ENCODE results near the gene DPYD. TPM values are rescaled to one million over a fixed set of nuclear protein-coding genes. Genes with fewer than 3 reads are reported as not detected.

DPYD gene
- total and polyA plus RNA-seq, 2 donors from 2014 or later: 4.9 to 41.6 TPM

DNA sequence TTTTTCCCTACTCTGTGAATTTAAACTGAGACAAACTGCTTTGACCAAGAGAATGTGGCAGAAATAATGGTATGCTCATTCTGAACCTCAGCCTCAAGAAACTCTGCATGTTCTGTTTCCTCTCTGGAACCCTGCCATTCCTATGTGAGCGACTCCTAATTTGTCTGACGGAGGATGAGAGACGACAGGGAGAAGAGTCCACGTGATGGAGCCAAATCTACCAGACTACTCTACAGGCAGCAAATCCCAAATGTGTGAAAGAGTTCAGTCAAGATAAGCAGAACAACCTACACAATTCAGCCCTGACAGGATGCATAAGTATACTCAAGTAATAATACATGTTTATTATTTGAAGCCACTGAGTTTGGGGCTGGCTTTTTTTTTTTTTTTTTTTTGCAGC, 153.5 kb downstream of the DPYD start:
- Histone ChIP-seq H3K4me1 (ENCODE audit: control insufficient read depth in 2 of 3, insufficient read depth in 2 of 3, low read depth in 1 of 3, low read length in 3 of 3) (no peaks in the 10 kb centered on the region), H3K36me3 (ENCODE audit: control insufficient read depth in 2 of 3, insufficient read depth in 3 of 3, low read length in 3 of 3) (no peaks in the 10 kb centered on the region), H3K9ac (ENCODE audit: low read length in 3 of 3) (no peak overlapping the region), H3K27ac (ENCODE audit: low read depth in 2 of 2, low read length in 2 of 2) (no peak overlapping the region), H3K27me3 (ENCODE audit: control insufficient read depth, insufficient read depth, low read length) (no peaks in the 10 kb centered on the region), H3K4me3 (ENCODE audit: low read length in 3 of 3) (no peak overlapping the region), H3K9me3 (ENCODE audit: control insufficient read depth in 2 of 3, insufficient read depth in 1 of 3, low read length in 3 of 3) (no peaks in the 10 kb centered on the region)
- TF ChIP-seq, protein P1, sequence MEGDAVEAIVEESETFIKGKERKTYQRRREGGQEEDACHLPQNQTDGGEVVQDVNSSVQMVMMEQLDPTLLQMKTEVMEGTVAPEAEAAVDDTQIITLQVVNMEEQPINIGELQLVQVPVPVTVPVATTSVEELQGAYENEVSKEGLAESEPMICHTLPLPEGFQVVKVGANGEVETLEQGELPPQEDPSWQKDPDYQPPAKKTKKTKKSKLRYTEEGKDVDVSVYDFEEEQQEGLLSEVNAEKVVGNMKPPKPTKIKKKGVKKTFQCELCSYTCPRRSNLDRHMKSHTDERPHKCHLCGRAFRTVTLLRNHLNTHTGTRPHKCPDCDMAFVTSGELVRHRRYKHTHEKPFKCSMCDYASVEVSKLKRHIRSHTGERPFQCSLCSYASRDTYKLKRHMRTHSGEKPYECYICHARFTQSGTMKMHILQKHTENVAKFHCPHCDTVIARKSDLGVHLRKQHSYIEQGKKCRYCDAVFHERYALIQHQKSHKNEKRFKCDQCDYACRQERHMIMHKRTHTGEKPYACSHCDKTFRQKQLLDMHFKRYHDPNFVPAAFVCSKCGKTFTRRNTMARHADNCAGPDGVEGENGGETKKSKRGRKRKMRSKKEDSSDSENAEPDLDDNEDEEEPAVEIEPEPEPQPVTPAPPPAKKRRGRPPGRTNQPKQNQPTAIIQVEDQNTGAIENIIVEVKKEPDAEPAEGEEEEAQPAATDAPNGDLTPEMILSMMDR (IDR thresholded peaks at IDR 0.05; ENCODE audit: borderline replicate concordance, extremely low read depth, insufficient read depth): no peak
- DNase-seq (no peak), FAIRE-seq (no peak)
- intact Hi-C loops (cut with DNase I): no loop called here

DNA sequence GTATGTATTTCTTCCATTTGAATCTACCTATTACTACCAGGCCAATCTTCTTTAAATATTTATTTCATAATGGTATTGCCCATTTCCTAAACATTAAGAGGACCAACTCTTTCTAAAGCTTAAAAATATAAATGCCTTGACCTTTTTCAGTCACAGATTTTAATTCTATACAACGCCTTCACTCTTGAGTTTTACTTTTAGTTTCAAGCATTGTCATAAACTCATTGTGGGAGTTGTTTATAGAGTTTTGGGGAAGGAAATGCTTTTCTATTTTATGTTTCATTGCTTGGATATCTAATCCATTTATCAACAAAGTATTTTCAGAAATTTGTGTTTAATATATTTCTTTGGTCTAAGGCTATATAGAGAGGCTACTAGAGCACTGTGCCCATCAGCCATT, 155.8 kb downstream of the DPYD start:
- TF ChIP-seq, protein P1 (IDR thresholded peaks at IDR 0.05; ENCODE audit: borderline replicate concordance, extremely low read depth, insufficient read depth): no peak
- Histone ChIP-seq H3K9ac (ENCODE audit: low read length in 3 of 3) (no peak overlapping the region), H3K27me3 (ENCODE audit: control insufficient read depth, insufficient read depth, low read length) (no peaks in the 10 kb centered on the region), H3K27ac (ENCODE audit: low read depth in 2 of 2, low read length in 2 of 2) (no peak overlapping the region), H3K4me1 (ENCODE audit: control insufficient read depth in 2 of 3, insufficient read depth in 2 of 3, low read depth in 1 of 3, low read length in 3 of 3) (no peaks in the 10 kb centered on the region), H3K4me3 (ENCODE audit: low read length in 3 of 3) (no peak overlapping the region), H3K36me3 (ENCODE audit: control insufficient read depth in 2 of 3, insufficient read depth in 3 of 3, low read length in 3 of 3) (no peaks in the 10 kb centered on the region), H3K9me3 (ENCODE audit: control insufficient read depth in 2 of 3, insufficient read depth in 1 of 3, low read length in 3 of 3) (peaks cover 0 to 2% (median 0%) of the 10 kb centered on the region in 3 donors)
- DNase-seq: no peak
- intact Hi-C loops (cut with DNase I): no loop called here
- no peak for FAIRE-seq

DNA sequence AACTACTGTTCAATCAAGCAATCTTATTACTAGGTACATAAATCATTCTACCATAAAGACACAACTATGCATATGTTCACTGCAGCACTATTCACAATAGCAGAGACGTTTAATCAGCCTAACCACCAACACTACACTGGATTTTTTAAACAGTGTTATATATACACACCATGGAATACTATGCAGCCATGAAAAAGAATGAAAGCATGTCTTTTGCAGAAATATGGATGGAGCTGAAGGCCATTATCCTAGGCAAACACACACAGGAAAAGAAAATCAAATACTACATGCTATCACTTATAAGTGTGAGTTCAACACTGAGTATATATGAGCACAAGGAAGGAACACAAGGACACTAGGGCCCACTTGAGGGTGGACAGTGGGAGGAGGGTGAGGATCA, 159.2 kb downstream of the DPYD start:
- no peaks in the 10 kb centered on the region for H3K36me3 ChIP-seq (ENCODE audit: control insufficient read depth in 2 of 3, insufficient read depth in 3 of 3, low read length in 3 of 3)
- H3K9ac ChIP-seq (ENCODE audit: low read length in 3 of 3): no peak overlapping the region
- FAIRE-seq (no peak), DNase-seq (no peak)
- H3K4me3 ChIP-seq (ENCODE audit: low read length in 3 of 3): no peak overlapping the region
- H3K27me3 ChIP-seq (ENCODE audit: control insufficient read depth, insufficient read depth, low read length): no peaks in the 10 kb centered on the region
- TF ChIP-seq, protein P1 (IDR thresholded peaks at IDR 0.05; ENCODE audit: borderline replicate concordance, extremely low read depth, insufficient read depth): no peak
- H3K4me1 ChIP-seq (ENCODE audit: control insufficient read depth in 2 of 3, insufficient read depth in 2 of 3, low read depth in 1 of 3, low read length in 3 of 3): no peaks in the 10 kb centered on the region
- no peak overlapping the region for H3K27ac ChIP-seq (ENCODE audit: low read depth in 2 of 2, low read length in 2 of 2)
- peaks cover 0 to 2% (median 0%) of the 10 kb centered on the region in 3 donors for H3K9me3 ChIP-seq (ENCODE audit: control insufficient read depth in 2 of 3, insufficient read depth in 1 of 3, low read length in 3 of 3)
- intact Hi-C loops (cut with DNase I): no loop called here

DNA sequence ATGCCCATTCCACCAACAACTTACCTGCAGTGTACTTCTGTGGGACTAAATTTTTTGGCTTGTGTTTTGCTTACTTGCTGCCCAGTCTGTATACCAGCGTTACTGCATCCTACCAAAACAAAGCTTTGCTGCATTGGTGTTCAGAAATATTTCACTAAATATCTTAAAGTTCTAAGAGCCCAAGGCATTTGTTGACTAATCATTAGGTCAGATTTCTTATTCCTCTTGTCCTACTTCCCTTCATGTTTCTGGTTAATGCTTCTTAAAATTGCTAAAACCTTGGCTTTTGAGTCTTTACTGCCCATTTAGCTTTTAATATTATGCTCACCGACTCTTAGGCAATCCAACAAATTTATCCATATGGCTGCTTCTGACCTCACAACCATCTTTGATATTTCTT, 161.8 kb downstream of the DPYD start:
- Histone ChIP-seq H3K27ac (ENCODE audit: low read depth in 2 of 2, low read length in 2 of 2) (no peak overlapping the region), H3K27me3 (ENCODE audit: control insufficient read depth, insufficient read depth, low read length) (no peaks in the 10 kb centered on the region)
- FAIRE-seq: no peak

More for the DNA sequence above, 161.8 kb downstream of the DPYD start:
- intact Hi-C loops (cut with DNase I): no loop called here
- TF ChIP-seq, protein P1 (IDR thresholded peaks at IDR 0.05; ENCODE audit: borderline replicate concordance, extremely low read depth, insufficient read depth): no peak
- Histone ChIP-seq H3K4me3 (ENCODE audit: low read length in 3 of 3) (no peak overlapping the region), H3K9ac (ENCODE audit: low read length in 3 of 3) (no peak overlapping the region), H3K36me3 (ENCODE audit: control insufficient read depth in 2 of 3, insufficient read depth in 3 of 3, low read length in 3 of 3) (no peaks in the 10 kb centered on the region), H3K4me1 (ENCODE audit: control insufficient read depth in 2 of 3, insufficient read depth in 2 of 3, low read depth in 1 of 3, low read length in 3 of 3) (no peaks in the 10 kb centered on the region), H3K9me3 (ENCODE audit: control insufficient read depth in 2 of 3, insufficient read depth in 1 of 3, low read length in 3 of 3) (peaks cover 0 to 2% (median 0%) of the 10 kb centered on the region in 3 donors)
- no peak for DNase-seq

Data from kidney (tissue), 14 donors.